NT2/D1 (cell line): ENCODE results near the gene TMEM132E.

Experiments used
- DNase-seq: peaks from one replicate; pipeline ENCODE4 v3.0.0-alpha.2; 2011; ENCODE audit warnings: low read depth, low spot score
- H3K27me3 ChIP-seq: 2 replicates; pipeline ENCODE4 v1.6.0; 2011; ENCODE audit warnings: mild to moderate bottlenecking; ENCODE audit not compliant: insufficient read length, insufficient read depth
- H3K36me3 ChIP-seq: 2 replicates; pipeline ENCODE4 v1.6.1; 2011; ENCODE audit warnings: mild to moderate bottlenecking, low read length, mixed read lengths; ENCODE audit not compliant: insufficient read depth, insufficient read length
- H3K4me1 ChIP-seq: 2 replicates; pipeline ENCODE4 v1.5.1; 2011; ENCODE audit not compliant: insufficient read depth, insufficient read length
- H3K4me3 ChIP-seq: 2 replicates; pipeline ENCODE4 v1.5.1; 2011; ENCODE audit warnings: low read depth; ENCODE audit not compliant: insufficient read length
- H3K9ac ChIP-seq: 2 replicates; pipeline ENCODE4 v1.6.0; 2011; ENCODE audit warnings: low read depth; ENCODE audit not compliant: insufficient read length
- H3K9me3 ChIP-seq: 2 replicates; pipeline ENCODE4 v1.5.1; 2011; ENCODE audit warnings: mild to moderate bottlenecking, low read length; ENCODE audit not compliant: insufficient read depth
- SUZ12 ChIP-seq: IDR thresholded peaks from 2 replicates; pipeline ENCODE4 v1.6.1; 2011; ENCODE audit not compliant: insufficient read length, insufficient read depth; ENCODE audit errors: extremely low read depth
- YY1 ChIP-seq: IDR thresholded peaks from 2 replicates; pipeline ENCODE4 v1.6.1; 2011; ENCODE audit not compliant: insufficient read length, insufficient read depth
- ZNF274 ChIP-seq: IDR thresholded peaks from 2 replicates; pipeline ENCODE4 v1.6.1; 2011; ENCODE audit warnings: mild to moderate bottlenecking, low read depth, low read length

Gene TMEM132E

GRCh38 chr17:34561328-34561727 lies 18.1 kb upstream of the TMEM132E start:
- Histone ChIP-seq H3K27me3 (peaks cover 53% of the 10 kb centered on the region), H3K9me3 (no peaks in the 10 kb centered on the region), H3K9ac (no peak overlapping the region), H3K36me3 (no peaks in the 10 kb centered on the region), H3K4me3 (no peak overlapping the region), H3K4me1 (no peaks in the 10 kb centered on the region)
- TF ChIP-seq YY1 (no peak), SUZ12 (no peak), ZNF274 (no peak)
- DNase-seq = no peak

GRCh38 chr17:34562387-34562786 lies 17.0 kb upstream of the TMEM132E start:
- Histone ChIP-seq H3K4me1 (peaks cover 1% of the 10 kb centered on the region), H3K36me3 (no peaks in the 10 kb centered on the region), H3K9me3 (no peaks in the 10 kb centered on the region), H3K4me3 (no peak overlapping the region), H3K9ac (no peak overlapping the region), H3K27me3 (peaks cover 63% of the 10 kb centered on the region)
- DNase-seq = no peak
- TF ChIP-seq SUZ12 (no peak), ZNF274 (no peak), YY1 (no peak)

DNA sequence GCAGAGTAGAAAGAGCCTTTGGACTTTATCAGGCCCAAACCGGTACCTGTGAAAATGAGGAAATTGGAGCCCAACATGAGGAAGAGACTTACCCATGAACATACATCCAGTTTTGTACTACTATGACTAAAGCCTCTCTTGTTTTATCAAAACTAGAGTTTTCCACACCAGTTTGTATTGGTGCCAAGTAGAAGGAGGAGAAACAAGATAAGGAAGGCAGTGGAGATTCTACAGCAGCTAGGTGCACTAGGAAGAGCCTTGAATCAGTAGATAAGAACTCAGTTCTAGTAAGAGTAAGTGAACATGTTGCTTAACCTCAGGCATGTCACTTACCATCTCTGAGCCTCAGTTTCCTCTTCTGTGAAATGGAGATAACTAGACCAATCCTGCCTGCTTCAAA lies 13.7 kb upstream of the TMEM132E start:
- peaks cover 56% of the 10 kb centered on the region for H3K27me3 ChIP-seq
- peaks cover 3% of the 10 kb centered on the region for H3K4me1 ChIP-seq
- H3K36me3 ChIP-seq = no peaks in the 10 kb centered on the region
- no peak overlapping the region for H3K4me3 ChIP-seq
- DNase-seq = no peak
- no peak for TF ChIP-seq ZNF274
- no peak for TF ChIP-seq SUZ12
- no peak for TF ChIP-seq YY1
- H3K9me3 ChIP-seq = no peaks in the 10 kb centered on the region
- no peak overlapping the region for H3K9ac ChIP-seq

- H3K9me3 ChIP-seq = no peaks in the 10 kb centered on the region
- H3K27me3 ChIP-seq = peaks cover 57% of the 10 kb centered on the region
Measured at GRCh38 chr17:34566201-34566600, 13.2 kb upstream of the TMEM132E start.

GRCh38 chr17:34566873-34567272 lies 12.5 kb upstream of the TMEM132E start:
- Histone ChIP-seq H3K9me3 (no peaks in the 10 kb centered on the region), H3K27me3 (peaks cover 53% of the 10 kb centered on the region), H3K36me3 (no peaks in the 10 kb centered on the region), H3K4me1 (peaks cover 3% of the 10 kb centered on the region), H3K4me3 (no peak overlapping the region), H3K9ac (no peak overlapping the region)
- no peak for DNase-seq
- TF ChIP-seq ZNF274 (no peak), SUZ12 (no peak), YY1 (no peak)

More at GRCh38 chr17:34566201-34566600, 13.2 kb upstream of the TMEM132E start:
- no peaks in the 10 kb centered on the region for H3K36me3 ChIP-seq
- no peak overlapping the region for H3K4me3 ChIP-seq
- TF ChIP-seq SUZ12 (no peak), ZNF274 (no peak), YY1 (no peak)
- H3K4me1 ChIP-seq = peaks cover 3% of the 10 kb centered on the region
- DNase-seq = no peak
- H3K9ac ChIP-seq = no peak overlapping the region

GRCh38 chr17:34567691-34568465 lies 11.5 kb upstream of the TMEM132E start:
- TF ChIP-seq YY1 = no peak
- TF ChIP-seq SUZ12 = no peak
- no peak for TF ChIP-seq ZNF274
- Histone ChIP-seq H3K36me3 (no peaks in the 10 kb centered on the region), H3K4me3 (no peak overlapping the region), H3K9me3 (no peaks in the 10 kb centered on the region), H3K27me3 (peaks cover 44% of the 10 kb centered on the region), H3K4me1 (peaks cover 3% of the 10 kb centered on the region), H3K9ac (no peak overlapping the region)
- DNase-seq = no peak

GRCh38 chr17:34568953-34569352 lies 10.4 kb upstream of the TMEM132E start:
- TF ChIP-seq SUZ12 (no peak), YY1 (no peak), ZNF274 (no peak)
- Histone ChIP-seq H3K36me3 (no peaks in the 10 kb centered on the region), H3K4me3 (no peak overlapping the region), H3K27me3 (peaks cover 42% of the 10 kb centered on the region), H3K9me3 (no peaks in the 10 kb centered on the region), H3K4me1 (peaks cover 3% of the 10 kb centered on the region), H3K9ac (no peak overlapping the region)
- DNase-seq = no peak
